H54 (cell line): ENCODE data around the gene RNF217.

Source experiments
- DNase-seq: peaks from one replicate; pipeline ENCODE4 v3.0.0; 2011; ENCODE audit warnings: low spot score, mixed read lengths; ENCODE audit not compliant: insufficient read length
- FAIRE-seq: peaks from 3 replicates; lab custom pipeline; 2011; peaks lifted over from hg19 to GRCh38; lab: Jason Lieb, UNC
- POLR2A ChIP-seq: IDR thresholded peaks from 2 replicates; pipeline ENCODE4 v1.6.1; 2011; ENCODE audit warnings: low read depth, mild to moderate bottlenecking, low read length

RNF217 gene

GRCh38 chr6:125104425-125104824, 142.2 kb downstream of the RNF217 start:
- FAIRE-seq (no peak), DNase-seq (no peak)
- no peak for TF ChIP-seq POLR2A

DNA sequence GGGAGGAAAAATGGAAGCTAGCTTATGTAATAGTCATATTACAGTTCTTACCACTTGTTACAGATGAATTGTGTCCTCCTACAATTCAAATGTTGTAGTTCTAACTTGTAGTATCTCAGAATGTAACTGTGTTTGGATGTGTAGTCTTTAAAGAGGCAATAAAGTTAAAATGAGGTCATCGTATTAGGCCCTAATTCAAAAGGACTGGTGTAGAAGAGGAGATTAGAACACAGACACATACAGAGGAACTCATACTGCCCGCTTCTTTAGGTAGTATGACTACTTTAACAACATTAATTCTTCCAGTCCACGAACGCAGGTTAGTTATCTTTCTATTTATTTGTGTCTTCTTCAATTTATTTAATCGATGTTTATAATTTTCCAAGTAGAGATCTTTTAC, 144.8 kb downstream of the RNF217 start:
- DNase-seq (no peak), FAIRE-seq (no peak)
- TF ChIP-seq POLR2A = no peak

DNA sequence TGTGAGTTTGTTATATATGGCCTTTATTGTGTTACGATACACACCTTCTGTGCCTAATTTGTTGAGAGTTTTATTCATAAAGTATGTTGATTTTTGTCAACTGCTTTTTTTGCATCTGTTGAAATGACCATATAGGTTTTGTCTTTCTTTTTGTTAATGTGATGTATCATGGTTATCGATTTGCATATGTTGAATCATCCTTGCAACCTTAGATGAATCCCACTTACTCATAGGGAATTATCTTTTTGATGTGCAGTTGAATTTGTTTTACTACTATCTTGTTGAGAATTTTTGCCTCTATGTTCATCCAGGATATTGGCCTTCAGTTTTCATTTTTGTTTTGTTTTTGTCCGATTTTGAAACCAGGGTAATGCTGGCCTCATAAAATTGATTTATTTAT, 145.7 kb downstream of the RNF217 start:
- no peak for DNase-seq
- TF ChIP-seq POLR2A = no peak
- FAIRE-seq = no peak

- TF ChIP-seq POLR2A = no peak
- DNase-seq (no peak), FAIRE-seq (no peak)
These were observed 147.8 kb downstream of the RNF217 start for GRCh38 chr6:125110056-125110455.

DNA sequence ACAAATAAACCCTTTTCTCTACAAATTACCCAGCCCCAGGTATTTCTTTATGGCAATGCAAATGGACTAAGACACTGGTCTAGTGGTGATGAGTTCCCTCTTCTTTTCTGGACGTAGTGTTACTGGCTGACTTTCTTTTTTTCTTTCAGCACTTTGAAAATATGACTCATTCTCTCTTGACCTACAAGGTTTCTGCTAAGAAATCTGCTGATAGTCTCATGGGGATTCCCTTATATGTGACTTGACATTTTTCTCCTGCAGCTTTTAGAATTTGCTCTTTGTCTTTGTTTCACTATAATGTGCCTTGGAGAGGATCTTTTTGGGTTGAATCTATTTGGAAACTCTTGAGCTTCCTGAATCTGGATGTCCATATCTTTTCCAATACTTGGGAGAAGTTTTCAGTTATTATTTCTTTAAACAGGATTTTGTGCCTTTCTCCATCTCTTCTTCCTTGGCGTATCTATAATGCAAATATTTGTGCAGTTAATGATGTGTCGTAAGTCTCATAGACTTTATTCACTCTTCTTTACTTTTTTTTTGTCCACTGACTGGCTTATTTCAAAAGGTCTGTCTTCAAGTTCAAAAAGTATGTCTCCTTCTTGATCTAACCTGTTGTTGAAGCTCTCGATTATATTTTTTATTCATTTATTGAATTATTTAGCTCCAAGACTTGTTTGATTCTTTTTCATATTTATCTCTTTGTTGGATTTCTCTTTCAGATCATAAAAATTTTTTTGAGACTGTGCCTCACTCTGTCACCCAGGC, 149.2 kb downstream of the RNF217 start:
- DNase-seq (no peak), FAIRE-seq (no peak)
- no peak for TF ChIP-seq POLR2A

- no peak for TF ChIP-seq POLR2A
- FAIRE-seq = no peak
- no peak for DNase-seq
These were observed 150.7 kb downstream of the RNF217 start for GRCh38 chr6:125112934-125113333.

DNA sequence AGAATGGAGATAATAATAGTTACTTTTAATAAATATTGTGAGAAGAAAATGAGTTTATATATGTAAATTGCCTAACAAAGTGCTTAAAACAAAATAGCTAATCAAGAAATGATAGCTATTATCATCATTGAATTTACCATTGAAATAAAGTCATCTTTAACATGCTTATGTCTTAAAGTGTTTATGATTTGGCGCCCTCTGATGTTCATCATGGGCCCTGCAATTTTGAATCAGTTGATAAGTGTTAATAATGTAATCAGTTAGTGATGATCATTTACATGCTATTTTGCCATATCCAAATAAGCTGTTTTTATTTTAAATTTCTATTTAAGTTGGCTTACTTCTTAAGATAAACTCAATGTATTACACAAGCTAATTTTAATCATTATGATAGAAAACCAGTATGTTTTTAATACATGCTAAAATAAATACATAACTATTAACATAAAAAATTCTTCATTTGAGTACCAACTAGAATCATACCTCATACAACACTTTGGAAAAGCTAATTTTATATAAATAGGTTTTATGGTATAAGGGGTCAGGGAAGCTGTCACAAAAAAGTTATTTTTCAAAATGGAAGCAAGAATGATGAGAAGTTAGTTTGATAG, 152.1 kb downstream of the RNF217 start:
- FAIRE-seq (no peak), DNase-seq (no peak)

DNA sequence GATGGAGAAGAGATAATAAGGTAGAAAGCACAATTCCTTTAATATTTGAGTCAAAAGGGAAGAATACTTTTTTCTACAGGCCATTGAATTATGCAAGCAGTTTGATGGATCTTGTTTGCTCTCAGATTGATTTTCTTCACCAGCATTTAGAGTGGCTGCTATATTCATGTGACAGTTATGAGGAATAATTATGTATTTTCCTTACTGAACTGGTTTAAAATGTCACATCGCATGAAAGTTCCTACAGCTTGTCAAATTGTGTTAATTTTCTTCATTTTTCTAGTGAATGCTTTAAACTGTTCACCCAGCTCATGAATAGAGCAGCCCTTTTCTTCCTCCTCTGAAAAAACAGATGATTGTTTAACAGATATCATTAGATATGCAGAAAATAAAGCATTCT, 153.9 kb downstream of the RNF217 start:
- no peak for TF ChIP-seq POLR2A
- FAIRE-seq = no peak
- DNase-seq = no peak

More for the DNA sequence above, 152.1 kb downstream of the RNF217 start:
- no peak for TF ChIP-seq POLR2A

- DNase-seq (no peak), FAIRE-seq (no peak)
- TF ChIP-seq POLR2A = no peak
These were observed 154.5 kb downstream of the RNF217 start for GRCh38 chr6:125116710-125117109.

DNA sequence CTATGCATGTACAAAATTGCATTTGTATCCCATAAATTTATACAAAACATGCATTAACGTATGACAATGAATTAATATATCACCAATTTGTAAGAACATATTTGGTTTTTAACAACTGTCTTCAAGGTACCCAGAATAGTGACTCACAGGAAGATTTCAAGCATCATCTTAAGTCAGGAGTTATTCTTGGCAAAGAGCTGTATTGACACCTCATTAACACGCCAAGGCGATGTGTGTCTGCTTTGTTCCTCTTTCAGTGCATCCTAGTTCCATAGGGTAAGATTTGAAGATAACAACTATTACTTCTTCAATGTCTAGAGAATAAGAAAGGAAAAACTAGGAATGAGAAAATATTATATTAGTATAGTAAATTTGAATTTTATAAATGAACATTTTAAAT, 155.6 kb downstream of the RNF217 start:
- TF ChIP-seq POLR2A = no peak
- DNase-seq (no peak), FAIRE-seq (no peak)

- no peak for TF ChIP-seq POLR2A
- DNase-seq (no peak), FAIRE-seq (no peak)
These were observed 157.9 kb downstream of the RNF217 start for GRCh38 chr6:125120054-125120590.

DNA sequence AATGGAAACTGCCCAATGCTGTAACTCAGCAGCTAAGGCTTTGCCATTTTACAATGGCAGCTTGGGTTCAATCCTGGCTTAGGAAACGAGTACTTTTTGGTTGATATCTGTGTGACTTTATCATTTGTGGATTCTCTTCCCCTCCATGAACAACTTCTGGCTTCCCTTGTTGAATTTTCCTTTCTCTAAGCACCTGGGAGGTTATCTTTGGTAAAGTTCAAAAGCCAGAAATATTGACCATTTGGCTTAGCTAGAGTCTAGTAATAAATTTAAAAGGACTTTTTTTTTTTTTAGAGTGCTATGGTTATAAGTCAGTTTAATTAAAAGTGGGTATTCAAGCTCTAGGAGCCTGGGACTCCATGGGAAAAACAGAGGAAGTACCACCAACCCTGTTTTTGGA, 159.7 kb downstream of the RNF217 start:
- TF ChIP-seq POLR2A = no peak
- FAIRE-seq (no peak), DNase-seq (no peak)

DNA sequence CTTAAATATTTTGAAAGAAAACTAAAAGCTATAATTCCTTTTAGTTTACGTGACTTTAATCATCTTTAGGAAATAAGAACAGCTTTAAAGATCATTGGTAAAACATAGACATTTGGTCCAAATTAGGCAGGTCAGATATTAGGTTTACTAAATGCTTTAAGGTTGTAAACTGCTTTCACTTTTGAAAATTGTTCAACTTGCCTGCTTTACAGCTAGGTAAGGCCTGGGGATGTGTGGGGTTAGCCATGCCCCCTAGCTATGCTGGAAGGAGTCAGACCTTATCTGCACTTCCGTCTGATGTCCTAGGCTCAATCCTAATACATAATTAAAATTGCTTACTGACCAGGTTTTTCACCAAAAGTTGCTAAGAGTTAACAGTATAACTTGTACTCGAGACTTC, 160.8 kb downstream of the RNF217 start:
- TF ChIP-seq POLR2A = no peak
- FAIRE-seq = no peak

DNA sequence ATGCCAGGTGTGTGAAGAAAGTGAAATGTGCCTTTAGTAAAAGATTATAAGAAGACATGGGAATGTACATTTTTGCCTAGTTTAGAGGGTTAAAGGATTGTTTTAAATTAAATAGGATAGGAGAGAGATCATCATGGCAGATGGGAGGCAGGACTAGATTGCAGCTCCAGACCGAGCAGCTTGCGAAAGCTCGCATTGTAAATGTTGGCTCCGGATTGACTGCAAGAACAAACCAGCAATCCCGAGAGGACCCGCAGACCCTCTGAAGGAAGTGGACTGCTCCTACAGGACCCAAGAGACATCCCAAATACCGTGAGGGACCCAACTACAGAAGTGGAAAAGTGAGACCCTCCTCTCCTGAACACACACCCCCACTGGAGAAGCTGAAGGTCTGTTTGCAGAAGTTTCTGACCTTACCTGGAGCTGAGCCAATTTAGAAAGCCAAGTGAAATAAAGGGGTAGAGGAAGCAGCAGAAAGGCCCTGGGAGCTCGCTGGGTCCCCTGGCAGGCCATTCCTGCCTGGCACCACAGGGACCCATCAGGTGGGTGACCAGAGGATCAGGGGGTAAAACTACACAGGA, 161.3 kb downstream of the RNF217 start:
- no peak for FAIRE-seq
- no peak for TF ChIP-seq POLR2A
- DNase-seq = no peak

More for the DNA sequence above, 160.8 kb downstream of the RNF217 start:
- DNase-seq = no peak
